GM18909 (cell line): ENCODE results near the gene MTA2.
"Not testable (repeated sequence)": the region's sequence is repeated elsewhere in the genome, so short reads cannot be mapped to it uniquely, and the experiment has no call there.

Source experiments
- ATAC-seq: cut with Tn5 transposase; IDR thresholded peaks from one replicate; pipeline ENCODE4 v1.9.1; 2021; ENCODE audit warnings: mild to moderate bottlenecking; ENCODE audit not compliant: unreplicated experiment, poor library complexity

Gene MTA2

DNA sequence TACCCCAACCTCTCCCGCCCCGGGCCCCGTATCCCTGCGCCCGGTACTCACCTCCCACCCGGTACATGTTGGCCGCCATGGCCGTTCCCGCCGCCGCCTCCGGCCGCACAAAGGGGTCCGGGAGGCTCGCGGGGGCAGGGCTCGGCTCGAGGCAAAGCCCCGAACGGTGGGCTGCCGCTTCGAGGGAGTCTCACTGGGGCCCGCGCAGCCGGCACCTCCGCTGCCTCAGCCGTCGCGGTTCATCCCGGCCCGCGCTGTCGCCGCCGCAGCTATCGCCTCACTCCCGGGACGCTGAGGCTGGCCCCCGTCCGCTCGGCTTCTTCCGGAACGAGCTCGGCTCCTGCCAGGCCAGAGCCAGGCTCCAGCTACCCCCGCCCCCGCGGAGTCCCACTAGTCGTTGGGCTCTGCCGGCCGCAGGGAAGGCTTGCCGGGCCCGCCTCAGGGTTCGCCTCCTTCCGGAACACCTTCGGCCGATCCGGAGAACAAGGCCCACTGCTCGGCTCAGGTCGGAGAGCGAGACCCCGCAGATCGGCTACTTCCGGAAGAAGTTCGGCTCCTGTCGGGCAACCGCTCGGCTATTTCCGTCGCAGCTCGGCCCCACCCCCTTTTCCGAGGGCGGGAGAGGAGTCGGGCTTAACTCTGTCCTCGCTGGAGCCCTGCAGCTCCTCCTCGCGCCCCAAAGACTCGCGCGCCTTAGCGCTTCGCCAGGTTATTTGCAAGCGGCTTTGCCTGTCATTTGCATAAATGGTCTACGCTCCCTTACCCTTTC is at the start of gene MTA2:
Gene MTA2 (minus strand): TSS at position 494 of the 769 bp plus-strand sequence. CDS start 415 bp downstream, at position 79.
- ATAC-seq, result peak; percentile 79

DNA sequence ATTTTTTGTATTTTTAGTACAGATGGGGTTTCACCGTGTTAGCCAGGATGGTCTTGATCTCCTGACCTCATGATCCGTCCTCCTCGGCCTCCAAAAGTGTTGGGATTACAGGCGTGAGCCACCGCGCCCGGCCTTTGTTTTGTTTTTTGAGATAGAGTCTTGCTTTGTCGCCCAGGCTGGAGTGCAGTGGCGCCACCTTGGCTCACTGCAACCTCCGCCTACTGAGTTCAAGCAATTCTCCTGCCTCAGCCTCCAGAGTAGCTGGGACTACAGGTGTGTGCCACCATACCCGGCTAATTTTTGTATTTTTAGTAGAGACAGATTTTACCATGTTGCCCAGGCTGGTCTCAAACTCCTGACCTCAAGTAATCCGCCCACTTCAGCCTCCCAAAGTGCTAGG is 48.6 kb upstream of the MTA2 start:
- ATAC-seq, result not testable (repeated sequence)

DNA sequence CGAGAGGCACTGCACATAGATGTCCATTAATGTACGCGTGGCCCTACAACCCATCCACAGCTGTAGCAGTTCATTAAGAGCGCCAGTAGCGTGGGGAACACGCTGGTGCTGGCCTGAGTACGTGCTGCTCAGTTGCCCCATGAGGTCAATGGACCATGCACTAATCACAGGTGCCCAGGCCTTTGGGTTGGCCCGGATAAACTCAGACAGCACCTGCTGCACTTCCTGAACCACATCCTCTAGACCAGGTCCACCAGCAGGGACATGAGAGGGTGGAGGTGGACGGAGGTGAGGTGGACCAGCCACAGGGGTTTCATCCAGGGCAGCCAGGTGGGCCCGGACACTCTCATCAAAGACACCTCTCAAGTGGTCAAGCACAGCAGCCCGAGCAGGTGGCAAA is 47.8 kb upstream of the MTA2 start:
- no peak for ATAC-seq

DNA sequence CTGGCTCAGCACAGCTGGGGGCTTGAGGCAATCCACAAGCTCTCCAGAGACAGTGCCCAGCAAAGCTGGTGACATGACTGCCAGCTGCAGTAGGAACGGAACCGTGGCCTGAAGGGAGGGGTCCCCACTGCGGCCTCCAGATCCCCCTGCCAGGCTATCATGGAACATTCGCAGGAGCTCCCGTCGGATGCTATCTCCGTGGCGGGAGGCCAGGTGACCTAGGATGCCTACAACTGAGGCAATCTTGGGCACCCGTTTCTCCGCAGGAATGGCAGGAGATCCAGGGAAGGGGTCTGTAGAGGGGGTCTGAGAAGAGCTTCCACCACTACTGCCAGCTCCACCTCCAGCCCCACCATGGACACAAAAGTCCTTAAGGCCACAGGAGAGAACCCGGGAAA is 47.3 kb upstream of the MTA2 start:
- no peak for ATAC-seq

DNA sequence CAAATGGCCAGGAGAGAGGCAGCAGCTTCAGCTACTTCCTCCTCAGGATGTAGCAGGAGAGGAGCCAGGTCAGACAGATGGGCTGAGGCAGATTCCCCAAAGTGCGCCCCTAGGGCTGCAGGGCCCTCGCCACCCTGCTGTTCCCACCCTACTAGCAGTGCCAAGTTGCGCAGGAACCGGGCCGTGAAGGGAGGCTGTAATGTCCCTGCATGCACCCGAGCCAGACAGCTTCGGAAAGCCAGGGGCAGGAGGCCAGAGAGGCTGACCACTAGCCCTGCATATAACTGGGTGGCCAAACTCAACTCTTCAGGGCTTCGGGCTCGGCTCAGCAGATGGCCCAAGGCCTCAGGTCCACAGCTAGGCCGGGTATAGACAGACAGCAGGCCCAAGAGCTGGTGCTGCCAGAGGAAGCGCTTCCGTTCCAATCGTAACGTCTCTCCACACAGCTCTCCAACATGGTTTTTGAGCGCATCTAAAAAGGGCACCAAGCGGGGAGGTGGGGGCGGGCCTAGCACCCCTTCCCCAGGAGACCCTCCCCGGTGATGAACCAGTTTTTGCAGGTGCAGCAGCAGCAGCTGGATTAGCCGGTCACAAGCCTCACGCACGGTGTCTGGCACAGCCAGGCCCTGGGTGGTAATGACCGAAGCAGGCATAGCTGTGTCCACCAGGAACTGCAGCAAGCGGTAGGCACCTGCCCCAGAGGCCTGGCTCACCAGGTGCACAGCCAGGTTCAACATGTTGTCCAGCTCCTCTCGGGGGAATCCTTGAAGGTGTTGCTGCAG is 46.7 kb upstream of the MTA2 start:
- no peak for ATAC-seq

DNA sequence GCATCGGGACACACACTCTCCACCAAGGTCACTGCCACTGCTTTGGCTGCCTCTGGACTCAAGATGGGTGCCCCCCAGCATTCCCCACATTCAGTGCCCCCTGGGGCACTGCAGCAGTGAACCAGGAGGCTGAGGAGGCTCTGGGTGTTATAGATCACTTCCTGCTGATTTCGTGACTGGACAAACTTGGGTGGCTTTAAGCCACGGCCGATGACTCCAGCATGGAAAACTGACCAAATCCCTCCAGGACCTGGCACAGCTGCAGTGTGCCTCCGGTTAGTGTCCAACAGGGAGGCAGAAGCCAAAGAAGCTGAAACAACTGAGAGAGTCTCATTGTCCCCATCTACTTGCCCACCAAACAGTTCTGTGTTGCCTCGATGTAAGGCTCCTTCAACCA is 45.9 kb upstream of the MTA2 start:
- ATAC-seq, result no peak

- ATAC-seq, result no peak
These were observed 45.4 kb upstream of the MTA2 start for GRCh38 chr11:62646825-62647608.

DNA sequence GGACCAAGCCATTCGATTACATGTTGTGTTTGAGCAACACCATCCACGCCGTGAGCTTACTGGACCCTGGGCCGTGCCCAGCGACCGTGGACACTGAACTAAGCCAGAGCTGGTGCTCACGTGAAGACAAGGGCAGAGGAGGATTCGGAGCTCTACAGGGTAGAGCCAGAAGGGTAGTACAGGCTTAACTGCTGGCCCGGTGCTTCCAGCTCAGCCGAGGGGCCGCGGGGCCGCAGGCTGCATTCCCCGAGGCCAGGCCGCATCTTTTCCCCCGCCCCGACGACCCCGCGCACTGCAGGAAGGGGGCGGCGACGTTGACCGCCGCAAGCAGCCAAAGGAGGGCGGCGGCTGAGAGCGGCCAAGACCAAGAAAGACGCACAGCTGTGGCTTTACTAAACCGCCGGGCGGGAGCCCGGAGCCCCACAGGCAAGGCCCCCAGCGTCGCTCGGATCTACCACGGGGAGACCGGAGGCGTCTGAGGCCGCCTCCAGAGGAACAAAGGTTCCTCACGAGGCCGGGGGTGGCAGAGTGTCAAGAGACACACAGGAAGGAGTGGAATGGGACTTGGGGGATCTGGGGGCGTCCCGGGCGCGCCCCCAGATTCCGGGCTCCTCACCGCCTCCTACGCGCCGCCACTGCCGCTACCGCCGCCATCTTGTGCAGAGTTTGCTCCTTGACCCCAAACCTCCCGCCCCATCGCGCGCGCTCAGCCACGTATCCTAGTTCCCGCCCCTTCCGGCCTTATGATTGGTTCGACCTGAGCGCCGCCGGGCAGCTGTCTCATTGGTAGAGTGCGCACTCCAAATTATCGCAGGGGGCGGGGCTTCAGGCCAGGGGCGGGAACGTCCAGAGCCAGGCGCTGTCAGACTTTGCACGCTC is 44.5 kb upstream of the MTA2 start, which contains the start of gene GANAB:
Gene GANAB (minus strand): TSS at position 668 of the 879 bp plus-strand sequence. CDS start 14 bp downstream, at position 654.
- peak; percentile 96 for ATAC-seq

DNA sequence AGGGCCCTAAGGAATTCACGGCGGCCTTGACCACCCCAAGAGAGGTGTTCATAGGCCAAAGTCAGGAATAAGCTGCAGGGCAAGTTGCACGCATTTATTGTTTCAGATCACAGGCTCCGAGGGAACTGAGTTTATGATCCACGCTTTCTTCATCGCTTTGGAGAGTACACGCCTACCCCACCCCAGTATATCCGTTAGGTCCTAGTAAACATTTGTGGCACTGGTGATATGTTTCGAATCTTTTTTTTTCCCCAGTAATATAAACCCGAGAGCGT is 43.9 kb upstream of the MTA2 start:
- ATAC-seq, result no peak

DNA sequence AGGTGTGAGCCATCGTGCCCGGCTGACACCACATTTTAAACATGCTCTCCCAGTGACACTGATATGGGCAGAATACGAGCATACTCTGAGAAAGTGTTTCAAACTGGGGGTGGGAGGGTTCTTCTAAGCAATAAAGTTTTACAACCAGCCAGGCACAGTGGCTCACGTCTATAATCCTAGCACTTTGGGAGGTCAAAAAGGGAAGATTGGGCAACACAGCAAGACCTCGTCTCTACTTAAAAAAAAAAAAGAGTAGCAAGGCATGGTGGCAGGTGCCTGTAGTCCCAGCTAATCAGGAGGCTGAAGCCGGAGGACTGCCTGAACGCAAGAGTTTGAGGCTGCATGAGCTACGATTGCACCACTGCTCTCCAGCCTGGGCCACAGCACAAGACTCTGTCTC is 42.6 kb upstream of the MTA2 start:
- ATAC-seq, result no peak

- no peak for ATAC-seq
These were observed 30.8 kb upstream of the MTA2 start for GRCh38 chr11:62632492-62632891.

DNA sequence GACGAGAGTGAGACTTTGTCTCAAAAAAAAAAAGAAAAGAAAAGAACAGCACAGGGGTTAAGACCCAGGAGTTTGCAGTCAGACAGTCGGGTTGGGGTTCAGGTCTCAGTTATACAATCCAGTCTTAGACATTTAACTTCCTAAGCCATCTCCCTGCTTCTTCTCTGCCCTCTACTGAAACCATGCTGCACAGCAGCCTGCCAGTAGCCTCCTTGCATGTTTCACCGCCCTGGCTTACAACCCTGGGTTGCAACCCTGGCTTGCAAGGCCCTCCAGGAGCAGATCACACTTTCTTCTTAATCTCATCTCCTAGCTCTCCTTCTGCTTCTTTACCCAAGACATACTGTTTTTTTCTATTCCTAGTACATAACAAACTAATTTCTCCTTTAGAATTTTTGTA is 26.0 kb upstream of the MTA2 start:
- no peak for ATAC-seq

GRCh38 chr11:62622476-62623089 is 20.9 kb upstream of the MTA2 start:
- ATAC-seq, result no peak

GRCh38 chr11:62621567-62622470 is 20.2 kb upstream of the MTA2 start, which contains the start of gene B3GAT3:
Gene B3GAT3 (minus strand): TSS chr11:62621986. CDS start chr11:62621947, 39 bp downstream.
- ATAC-seq, result peak; percentile 92

GRCh38 chr11:62621027-62621566 is 19.4 kb upstream of the MTA2 start:
- ATAC-seq, result no peak

DNA sequence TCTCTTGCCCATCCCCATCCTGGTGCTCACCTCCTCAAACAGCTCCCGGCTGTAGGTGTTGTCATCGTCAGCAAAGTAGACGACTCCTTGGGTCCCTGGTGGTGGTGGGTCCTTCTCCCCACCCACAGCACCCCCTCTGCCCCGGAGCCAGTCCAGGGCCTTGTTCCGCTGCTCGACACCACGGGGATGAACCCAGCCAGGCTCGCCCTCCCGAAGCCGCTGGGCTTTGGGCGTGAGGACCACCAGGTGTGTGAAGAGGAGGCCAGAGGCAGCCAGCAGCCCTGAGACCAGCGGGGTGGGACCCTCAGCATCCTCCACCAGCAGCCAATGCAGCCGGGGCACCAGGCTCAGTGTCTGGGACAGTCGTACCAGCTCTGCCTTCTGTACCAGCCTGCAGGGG is 15.3 kb upstream of the MTA2 start:
- ATAC-seq, result not testable (repeated sequence)

GRCh38 chr11:62615521-62615920 is 13.9 kb upstream of the MTA2 start:
- no peak for ATAC-seq

DNA sequence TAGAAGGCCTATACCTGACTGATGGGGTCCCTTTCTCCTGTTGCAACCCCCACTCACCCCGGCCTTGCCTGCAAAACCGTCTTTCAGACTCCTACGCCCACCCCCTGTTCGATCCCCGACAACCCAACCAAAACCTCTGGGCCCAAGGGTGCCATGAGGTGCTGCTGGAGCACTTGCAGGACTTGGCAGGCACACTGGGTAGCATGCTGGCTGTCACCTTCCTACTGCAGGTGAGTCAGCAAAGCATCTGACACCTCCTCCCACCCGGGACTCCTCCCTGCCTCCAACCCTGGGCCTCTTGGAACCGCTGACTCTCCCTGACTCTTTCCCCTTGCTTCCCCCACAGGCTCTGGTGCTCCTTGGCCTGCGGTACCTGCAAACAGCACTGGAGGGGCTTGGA is 12.6 kb upstream of the MTA2 start:
- ATAC-seq, result no peak
